ENCODE data around the gene SLC37A3.
"Not testable (repeated sequence)": the region's sequence is repeated elsewhere in the genome, so short reads cannot be mapped to it uniquely, and the experiment has no call there.

Gene SLC37A3

GRCh38 chr7:140325600-140325999 lies 72.7 kb downstream of the SLC37A3 start:
- Histone ChIP-seq H3K36me3 (replicated peaks) (no peaks in the 10 kb centered on the region), H3K9me3 (no peaks in the 10 kb centered on the region), H3K4me3 (no peak overlapping the region), H3K27me3 (ENCODE audit: low read depth) (no peaks in the 10 kb centered on the region), H3K4me1 (no peaks in the 10 kb centered on the region)
- in situ Hi-C loops (cut with MboI; ENCODE audit: low sequenced_read_pairs): loop anchor here (10.0 kb wide), 1 partner anchor 151 kb away; the partner anchor contains the start of gene KDM7A
- no peak for DNase-seq (ENCODE audit: low spot score in 2 of 2)

GRCh38 chr7:140324714-140325113 lies 73.6 kb downstream of the SLC37A3 start:
- Histone ChIP-seq H3K4me3 (no peak overlapping the region), H3K27me3 (ENCODE audit: low read depth) (no peaks in the 10 kb centered on the region), H3K4me1 (no peaks in the 10 kb centered on the region), H3K36me3 (replicated peaks) (no peaks in the 10 kb centered on the region), H3K9me3 (0 out of 2 replicates have a peak, but pooled peaks cover 2% of the 10 kb centered on the region)
- no peak for DNase-seq (ENCODE audit: low spot score in 2 of 2)
- in situ Hi-C loops (cut with MboI; ENCODE audit: low sequenced_read_pairs): loop anchor here (10.0 kb wide), 1 partner anchor 150 kb away; the partner anchor contains the start of gene KDM7A

GRCh38 chr7:140322759-140323158 lies 75.6 kb downstream of the SLC37A3 start:
- in situ Hi-C loops (cut with MboI; ENCODE audit: low sequenced_read_pairs): loop anchor here (10.0 kb wide), 1 partner anchor 148 kb away; the partner anchor contains the start of gene KDM7A
- DNase-seq (ENCODE audit: low spot score in 2 of 2): no peak
- Histone ChIP-seq H3K9me3 (0 out of 2 replicates have a peak, but pooled peaks cover 2% of the 10 kb centered on the region), H3K4me1 (no peaks in the 10 kb centered on the region), H3K27me3 (ENCODE audit: low read depth) (no peaks in the 10 kb centered on the region), H3K4me3 (no peak overlapping the region), H3K36me3 (replicated peaks) (no peaks in the 10 kb centered on the region)

- not testable (repeated sequence) for DNase-seq (ENCODE audit: low spot score in 2 of 2); H3K9me3 ChIP-seq; H3K4me1 ChIP-seq; H3K27me3 ChIP-seq (ENCODE audit: low read depth); H3K4me3 ChIP-seq; H3K36me3 ChIP-seq (replicated peaks)
- in situ Hi-C loops (cut with MboI; ENCODE audit: low sequenced_read_pairs): loop anchor here (10.0 kb wide), 1 partner anchor 145 kb away; the partner anchor contains the start of gene KDM7A
Observed at GRCh38 chr7:140320078-140320477, 78.3 kb downstream of the SLC37A3 start.

- Histone ChIP-seq H3K9me3 (0 out of 2 replicates have a peak, but pooled peaks cover 2% of the 10 kb centered on the region), H3K4me1 (no peaks in the 10 kb centered on the region), H3K4me3 (no peak overlapping the region), H3K27me3 (ENCODE audit: low read depth) (no peaks in the 10 kb centered on the region), H3K36me3 (replicated peaks) (no peaks in the 10 kb centered on the region)
- no peak for DNase-seq (ENCODE audit: low spot score in 2 of 2)
- in situ Hi-C loops (cut with MboI; ENCODE audit: low sequenced_read_pairs): no loop called here
Observed at GRCh38 chr7:140317999-140318398, 80.3 kb downstream of the SLC37A3 start.

- no peaks in the 10 kb centered on the region for H3K27me3 ChIP-seq (ENCODE audit: low read depth)
- no peaks in the 10 kb centered on the region for H3K4me1 ChIP-seq
- H3K36me3 ChIP-seq (replicated peaks): no peaks in the 10 kb centered on the region
- 0 out of 2 replicates have a peak, but pooled peaks cover 2% of the 10 kb centered on the region for H3K9me3 ChIP-seq
- no peak for DNase-seq (ENCODE audit: low spot score in 2 of 2)
- in situ Hi-C loops (cut with MboI; ENCODE audit: low sequenced_read_pairs): no loop called here
- no peak overlapping the region for H3K4me3 ChIP-seq
Observed at GRCh38 chr7:140317597-140317996, 80.7 kb downstream of the SLC37A3 start.

- DNase-seq (ENCODE audit: low spot score in 2 of 2): no peak
- Histone ChIP-seq H3K4me1 (no peaks in the 10 kb centered on the region), H3K9me3 (0 out of 2 replicates have a peak, but pooled peaks cover 2% of the 10 kb centered on the region), H3K27me3 (ENCODE audit: low read depth) (no peaks in the 10 kb centered on the region), H3K36me3 (replicated peaks) (no peaks in the 10 kb centered on the region), H3K4me3 (no peak overlapping the region)
- in situ Hi-C loops (cut with MboI; ENCODE audit: low sequenced_read_pairs): no loop called here
Observed at GRCh38 chr7:140316165-140316661, 82.1 kb downstream of the SLC37A3 start.

GRCh38 chr7:140315498-140316164 lies 82.7 kb downstream of the SLC37A3 start:
- DNase-seq (ENCODE audit: low spot score in 2 of 2): no peak
- H3K4me1 ChIP-seq: peaks cover 2% of the 10 kb centered on the region; the same call in 1 of the 2 replicates
- in situ Hi-C loops (cut with MboI; ENCODE audit: low sequenced_read_pairs): no loop called here
- H3K36me3 ChIP-seq (replicated peaks): no peaks in the 10 kb centered on the region
- H3K4me3 ChIP-seq: no peak overlapping the region
- H3K27me3 ChIP-seq (ENCODE audit: low read depth): no peaks in the 10 kb centered on the region
- H3K9me3 ChIP-seq: 0 out of 2 replicates have a peak, but pooled peaks cover 2% of the 10 kb centered on the region

GRCh38 chr7:140314573-140315480 lies 83.5 kb downstream of the SLC37A3 start:
- H3K4me1 ChIP-seq: peaks cover 7% of the 10 kb centered on the region
- no peak for DNase-seq (ENCODE audit: low spot score in 2 of 2)
- H3K27me3 ChIP-seq (ENCODE audit: low read depth): no peaks in the 10 kb centered on the region
- in situ Hi-C loops (cut with MboI; ENCODE audit: low sequenced_read_pairs): no loop called here
- no peaks in the 10 kb centered on the region for H3K9me3 ChIP-seq
- no peak overlapping the region for H3K4me3 ChIP-seq
- H3K36me3 ChIP-seq (replicated peaks): no peaks in the 10 kb centered on the region

GRCh38 chr7:140312141-140312846 lies 86.0 kb downstream of the SLC37A3 start:
- DNase-seq (ENCODE audit: low spot score in 2 of 2): no peak
- no peak overlapping the region for H3K4me3 ChIP-seq
- H3K9me3 ChIP-seq: no peaks in the 10 kb centered on the region
- in situ Hi-C loops (cut with MboI; ENCODE audit: low sequenced_read_pairs): no loop called here
- no peaks in the 10 kb centered on the region for H3K27me3 ChIP-seq (ENCODE audit: low read depth)
- no peaks in the 10 kb centered on the region for H3K36me3 ChIP-seq (replicated peaks)
- peaks cover 7% of the 10 kb centered on the region for H3K4me1 ChIP-seq

- H3K27me3 ChIP-seq (ENCODE audit: low read depth); H3K9me3 ChIP-seq; in situ Hi-C loops (cut with MboI; ENCODE audit: low sequenced_read_pairs); H3K36me3 ChIP-seq (replicated peaks); H3K4me3 ChIP-seq; DNase-seq (ENCODE audit: low spot score in 2 of 2); H3K4me1 ChIP-seq: not testable (repeated sequence)
Observed at GRCh38 chr7:140311128-140311527, 87.2 kb downstream of the SLC37A3 start.

GRCh38 chr7:140310337-140311002 lies 87.9 kb downstream of the SLC37A3 start:
- peaks cover 7% of the 10 kb centered on the region for H3K4me1 ChIP-seq
- in situ Hi-C loops (cut with MboI; ENCODE audit: low sequenced_read_pairs): no loop called here
- H3K36me3 ChIP-seq (replicated peaks): no peaks in the 10 kb centered on the region
- H3K27me3 ChIP-seq (ENCODE audit: low read depth): no peaks in the 10 kb centered on the region
- peak in 1 of 2 experiments; percentile 17 for DNase-seq (ENCODE audit: low spot score in 2 of 2)
- no peaks in the 10 kb centered on the region for H3K9me3 ChIP-seq
- H3K4me3 ChIP-seq: no peak overlapping the region

- no peaks in the 10 kb centered on the region for H3K36me3 ChIP-seq (replicated peaks)
- H3K27me3 ChIP-seq (ENCODE audit: low read depth): no peaks in the 10 kb centered on the region
- no peaks in the 10 kb centered on the region for H3K9me3 ChIP-seq
- peaks cover 7% of the 10 kb centered on the region for H3K4me1 ChIP-seq
- H3K4me3 ChIP-seq: no peak overlapping the region
- no peak for DNase-seq (ENCODE audit: low spot score in 2 of 2)
- in situ Hi-C loops (cut with MboI; ENCODE audit: low sequenced_read_pairs): no loop called here
Observed at GRCh38 chr7:140308060-140308459, 90.3 kb downstream of the SLC37A3 start.

Data from HAP-1 (cell line).